ENCODE results near the gene GPR25. TPM values are rescaled to one million over a fixed set of nuclear protein-coding genes. Genes with fewer than 3 reads are reported as not detected.

The GPR25 gene
- total RNA-seq, 1 experiment from 2014 or later: not detected

DNA sequence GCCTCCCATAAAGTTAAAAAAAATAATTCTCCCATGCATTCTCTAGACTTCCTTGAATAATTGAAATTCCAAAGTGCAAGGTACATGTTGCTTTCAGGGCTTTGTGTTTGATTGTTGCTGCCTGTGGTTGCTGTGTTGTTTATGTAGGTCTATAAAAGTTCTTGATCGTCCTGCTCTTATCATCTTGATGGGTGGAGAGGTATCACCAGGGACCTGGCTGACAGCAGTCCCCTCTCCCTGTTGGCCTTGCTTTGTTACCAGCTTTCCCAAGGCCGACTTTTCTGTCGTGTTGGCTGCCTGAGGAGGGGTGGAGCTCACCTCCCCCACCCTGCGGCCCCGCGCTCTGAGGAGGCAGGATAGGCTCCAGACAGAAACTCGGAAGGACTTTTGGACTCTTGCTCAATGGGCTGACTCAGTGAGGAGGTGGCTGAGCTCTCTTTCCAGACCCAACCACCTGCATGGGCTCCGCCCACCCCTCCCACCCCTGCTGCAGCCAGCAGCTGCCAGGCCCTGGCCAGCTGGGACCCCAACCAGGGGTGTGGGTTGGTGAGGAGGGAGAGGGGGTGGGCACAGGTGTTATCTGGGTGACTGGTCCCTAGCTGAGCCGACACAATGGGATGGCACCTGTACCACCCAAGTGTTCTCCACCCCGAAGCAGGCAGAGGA lies 23.9 kb downstream of the GPR25 start:
- TF ChIP-seq EZH2 (IDR thresholded peaks at IDR 0.05; ENCODE audit: borderline replicate concordance, low read depth, low read length, poor library complexity, severe bottlenecking) (no peak), CTCF (conservative IDR thresholded peaks at IDR 0.05; ENCODE audit: low read depth, low read length) (no peak)
- H3K9me3 ChIP-seq (ENCODE audit: low read depth, low read length, poor library complexity, severe bottlenecking): no peaks in the 10 kb centered on the region
- intact Hi-C loops (cut with micrococcal nuclease; ENCODE audit: unreplicated experiment): no loop called here
- BruUV-seq (replicated peaks): no TSS peak
- no peak for DNase-seq (ENCODE audit: low spot score)
- ChIA-PET CTCF (no interaction called here), POLR2A (ENCODE audit: low non-redundant PET) (no interaction called here)
- no peak overlapping the region for H3K4me3 ChIP-seq (ENCODE audit: low read depth, low read length, poor library complexity, severe bottlenecking)
- H3K27me3 ChIP-seq (replicated peaks; ENCODE audit: insufficient read depth, low read depth, low read length, poor library complexity): peaks cover 2% of the 10 kb centered on the region
- no peaks in the 10 kb centered on the region for H3K4me1 ChIP-seq (ENCODE audit: insufficient read depth, low read length, poor library complexity, severe bottlenecking)
- no peaks in the 10 kb centered on the region for H3K36me3 ChIP-seq (ENCODE audit: insufficient read depth, low read length, poor library complexity, severe bottlenecking)
- H3K27ac ChIP-seq (ENCODE audit: low read depth, low read length, poor library complexity, severe bottlenecking): no peak overlapping the region

GRCh38 chr1:200897259-200897658 lies 24.5 kb downstream of the GPR25 start:
- TF ChIP-seq EZH2 (IDR thresholded peaks at IDR 0.05; ENCODE audit: borderline replicate concordance, low read depth, low read length, poor library complexity, severe bottlenecking) (no peak), CTCF (conservative IDR thresholded peaks at IDR 0.05; ENCODE audit: low read depth, low read length) (no peak)
- BruUV-seq (replicated peaks): no TSS peak
- H3K9me3 ChIP-seq (ENCODE audit: low read depth, low read length, poor library complexity, severe bottlenecking): no peaks in the 10 kb centered on the region
- ChIA-PET CTCF (no interaction called here), POLR2A (ENCODE audit: low non-redundant PET) (no interaction called here)
- H3K4me3 ChIP-seq (ENCODE audit: low read depth, low read length, poor library complexity, severe bottlenecking): no peak overlapping the region
- H3K36me3 ChIP-seq (ENCODE audit: insufficient read depth, low read length, poor library complexity, severe bottlenecking): no peaks in the 10 kb centered on the region
- no peak overlapping the region for H3K27ac ChIP-seq (ENCODE audit: low read depth, low read length, poor library complexity, severe bottlenecking)
- DNase-seq (ENCODE audit: low spot score): no peak
- intact Hi-C loops (cut with micrococcal nuclease; ENCODE audit: unreplicated experiment): no loop called here
- no peaks in the 10 kb centered on the region for H3K27me3 ChIP-seq (replicated peaks; ENCODE audit: insufficient read depth, low read depth, low read length, poor library complexity)
- H3K4me1 ChIP-seq (ENCODE audit: insufficient read depth, low read length, poor library complexity, severe bottlenecking): no peaks in the 10 kb centered on the region

DNA sequence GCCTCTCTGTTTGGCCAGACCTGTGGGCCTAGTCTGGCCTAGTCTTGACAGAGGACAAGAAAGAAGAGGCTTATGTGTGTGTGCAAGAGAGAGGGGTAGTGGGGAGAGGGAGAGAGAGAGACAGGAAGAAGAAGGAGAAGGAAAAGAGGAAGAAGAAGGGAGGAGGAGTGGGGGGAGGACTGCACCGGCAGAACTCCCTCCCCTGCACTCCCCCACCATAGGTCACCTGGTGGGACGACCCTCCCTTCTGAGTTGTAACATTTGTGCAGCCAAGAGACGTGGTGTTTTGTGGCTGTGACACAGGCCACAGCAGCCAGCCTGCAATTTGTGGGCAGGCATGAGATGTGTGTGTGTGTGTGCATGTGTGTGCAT lies 26.2 kb downstream of the GPR25 start:
- CTCF ChIA-PET: no interaction called here
- no peak for DNase-seq (ENCODE audit: low spot score)
- POLR2A ChIA-PET (ENCODE audit: low non-redundant PET): no interaction called here
- Histone ChIP-seq H3K27me3 (replicated peaks; ENCODE audit: insufficient read depth, low read depth, low read length, poor library complexity) (no peaks in the 10 kb centered on the region), H3K4me3 (ENCODE audit: low read depth, low read length, poor library complexity, severe bottlenecking) (no peak overlapping the region), H3K4me1 (ENCODE audit: insufficient read depth, low read length, poor library complexity, severe bottlenecking) (no peaks in the 10 kb centered on the region), H3K9me3 (ENCODE audit: low read depth, low read length, poor library complexity, severe bottlenecking) (no peaks in the 10 kb centered on the region), H3K27ac (ENCODE audit: low read depth, low read length, poor library complexity, severe bottlenecking) (no peak overlapping the region), H3K36me3 (ENCODE audit: insufficient read depth, low read length, poor library complexity, severe bottlenecking) (no peaks in the 10 kb centered on the region)
- TF ChIP-seq CTCF (conservative IDR thresholded peaks at IDR 0.05; ENCODE audit: low read depth, low read length) (no peak), EZH2 (IDR thresholded peaks at IDR 0.05; ENCODE audit: borderline replicate concordance, low read depth, low read length, poor library complexity, severe bottlenecking) (no peak)
- no TSS peak for BruUV-seq (replicated peaks)
- intact Hi-C loops (cut with micrococcal nuclease; ENCODE audit: unreplicated experiment): no loop called here
